MCF 10A (cell line): ENCODE results near the gene GLIS1. TPM values are rescaled to one million over a fixed set of nuclear protein-coding genes. Genes with fewer than 3 reads are reported as not detected.

Experiments
- BruUV-seq: library from RNA; stranded (reverse); fragments of 400-500 nt; replicated peaks from 2 replicates; lab custom pipeline; 2021; lab: Mats Ljungman, UMichigan
- CTCF ChIA-PET: fragments of 300-600 bp; sonication (Branson Sonifier 250); formaldehyde crosslinking; extraction: SDS; loops from one replicate; lab custom pipeline; 2021; ENCODE audit warnings: antibody characterized with exemption, inconsistent platforms; lab: Yijun Ruan, JAX
- POLR2A ChIA-PET: fragments of 300-600, 350-650 bp; sonication (Branson Sonifier 250); formaldehyde crosslinking; extraction: SDS; loops from one replicate; lab custom pipeline; 2020; ENCODE audit warnings: antibody characterized with exemption, inconsistent platforms; lab: Yijun Ruan, JAX
- DNase-seq: peaks from one replicate; pipeline ENCODE4 v3.0.0-alpha.2; 2018; ENCODE audit not compliant: unreplicated experiment
- H3K27ac Mint-ChIP-seq: one replicate; pipeline ENCODE4 v1.8.0; 2022; ENCODE audit warnings: mild to moderate bottlenecking, low read depth, mixed read lengths; ENCODE audit not compliant: unreplicated experiment
- H3K27me3 Mint-ChIP-seq: one replicate; pipeline ENCODE4 v1.8.0; 2022; ENCODE audit warnings: mixed read lengths; ENCODE audit not compliant: insufficient read depth, unreplicated experiment
- H3K36me3 Mint-ChIP-seq: one replicate; pipeline ENCODE4 v1.8.0; 2022; ENCODE audit warnings: mild to moderate bottlenecking, moderate library complexity, mixed read lengths; ENCODE audit not compliant: insufficient read depth, unreplicated experiment
- H3K4me1 Mint-ChIP-seq: one replicate; pipeline ENCODE4 v1.8.0; 2022; ENCODE audit warnings: mixed read lengths; ENCODE audit not compliant: insufficient read depth, unreplicated experiment
- H3K4me3 Mint-ChIP-seq: one replicate; pipeline ENCODE4 v1.8.0; 2022; ENCODE audit warnings: mild to moderate bottlenecking, moderate library complexity, mixed read lengths; ENCODE audit not compliant: unreplicated experiment
- H3K9me3 Mint-ChIP-seq: one replicate; pipeline ENCODE4 v1.8.0; 2022; ENCODE audit warnings: mixed read lengths; ENCODE audit not compliant: unreplicated experiment
- intact Hi-C: fragments of 100-400 bp; cut with micrococcal nuclease; formaldehyde crosslinking; loops from 2 replicates; pipeline ENCODE4 v1.14.1; 2022
- total RNA-seq: library from RNA; stranded (reverse); gene quantifications from 2 replicates; pipeline ENCODE4 v1.2.3, GENCODE V29; 2022
- TF ChIP-seq, protein P1 (sequence below): fragments of 200-600 bp; IDR thresholded peaks from one replicate; pipeline ENCODE4 v1.8.0; 2022; ENCODE audit warnings: antibody characterized with exemption, mild to moderate bottlenecking; ENCODE audit not compliant: unreplicated experiment

GLIS1 gene
- total RNA-seq, 1 experiment from 2014 or later, result 0.93 TPM

- Mint-ChIP-seq H3K9me3 (no peaks in the 10 kb centered on the region), H3K27ac (no peak overlapping the region), H3K36me3 (no peaks in the 10 kb centered on the region), H3K4me1 (no peaks in the 10 kb centered on the region), H3K4me3 (no peak overlapping the region), H3K27me3 (peaks cover 39% of the 10 kb centered on the region)
- BruUV-seq, result no TSS peak
- CTCF ChIA-PET, result interaction anchor here (0.6 kb wide), 2 partner anchors 12 to 168 kb away, joined by 3 to 4 read pairs; no protein-coding TSS in a partner anchor
- no peak for DNase-seq
- POLR2A ChIA-PET, result no interaction called here
- TF ChIP-seq, protein P1, sequence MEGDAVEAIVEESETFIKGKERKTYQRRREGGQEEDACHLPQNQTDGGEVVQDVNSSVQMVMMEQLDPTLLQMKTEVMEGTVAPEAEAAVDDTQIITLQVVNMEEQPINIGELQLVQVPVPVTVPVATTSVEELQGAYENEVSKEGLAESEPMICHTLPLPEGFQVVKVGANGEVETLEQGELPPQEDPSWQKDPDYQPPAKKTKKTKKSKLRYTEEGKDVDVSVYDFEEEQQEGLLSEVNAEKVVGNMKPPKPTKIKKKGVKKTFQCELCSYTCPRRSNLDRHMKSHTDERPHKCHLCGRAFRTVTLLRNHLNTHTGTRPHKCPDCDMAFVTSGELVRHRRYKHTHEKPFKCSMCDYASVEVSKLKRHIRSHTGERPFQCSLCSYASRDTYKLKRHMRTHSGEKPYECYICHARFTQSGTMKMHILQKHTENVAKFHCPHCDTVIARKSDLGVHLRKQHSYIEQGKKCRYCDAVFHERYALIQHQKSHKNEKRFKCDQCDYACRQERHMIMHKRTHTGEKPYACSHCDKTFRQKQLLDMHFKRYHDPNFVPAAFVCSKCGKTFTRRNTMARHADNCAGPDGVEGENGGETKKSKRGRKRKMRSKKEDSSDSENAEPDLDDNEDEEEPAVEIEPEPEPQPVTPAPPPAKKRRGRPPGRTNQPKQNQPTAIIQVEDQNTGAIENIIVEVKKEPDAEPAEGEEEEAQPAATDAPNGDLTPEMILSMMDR, result no peak
- intact Hi-C loops, result no loop called here
Measured at GRCh38 chr1:53560581-53561502, 178.1 kb downstream of the GLIS1 start.

- no peaks in the 10 kb centered on the region for H3K36me3 Mint-ChIP-seq
- no peaks in the 10 kb centered on the region for H3K4me1 Mint-ChIP-seq
- POLR2A ChIA-PET, result no interaction called here
- intact Hi-C loops, result no loop called here
- BruUV-seq, result no TSS peak
- no peaks in the 10 kb centered on the region for H3K9me3 Mint-ChIP-seq
- no peak overlapping the region for H3K27ac Mint-ChIP-seq
- TF ChIP-seq, protein P1, result no peak
- no peak for DNase-seq
- peaks cover 31% of the 10 kb centered on the region for H3K27me3 Mint-ChIP-seq
- CTCF ChIA-PET, result no interaction called here
- H3K4me3 Mint-ChIP-seq, result no peak overlapping the region
Measured at GRCh38 chr1:53559854-53560580, 178.9 kb downstream of the GLIS1 start.

GRCh38 chr1:53559391-53559815, 179.6 kb downstream of the GLIS1 start:
- intact Hi-C loops, result no loop called here
- TF ChIP-seq, protein P1, result no peak
- Mint-ChIP-seq H3K27me3 (peaks cover 25% of the 10 kb centered on the region), H3K4me1 (no peaks in the 10 kb centered on the region), H3K4me3 (no peak overlapping the region), H3K36me3 (no peaks in the 10 kb centered on the region), H3K9me3 (no peaks in the 10 kb centered on the region), H3K27ac (no peak overlapping the region)
- CTCF ChIA-PET, result interaction anchor here (0.5 kb wide), 1 partner anchor 377 kb away, joined by 3 read pairs; no protein-coding TSS in a partner anchor
- POLR2A ChIA-PET, result no interaction called here
- BruUV-seq, result no TSS peak
- DNase-seq, result no peak
